A549 (cell line): Measurements from ENCODE around the gene HMG20A. TPM values are rescaled to one million over a fixed set of nuclear protein-coding genes. Genes with fewer than 3 reads are reported as not detected.

Experiments
- ATAC-seq, 2 experiments: fragments of 200-7000 bp in 1 of 2; fragments of >200 bp in 1 of 2; cut with Nextera tagmentation in 1 of 2; cut with Tn5 transposase in 1 of 2; 3 replicates each; pipeline versions ENCODE4 v1.8.0 to v1.9.1; 2018 to 2020; ENCODE audit warnings: mild to moderate bottlenecking in 1 of 2, moderate library complexity in 1 of 2
- CTCF ChIA-PET: fragments of 300-600 bp; sonication (Branson Sonifier 250); formaldehyde crosslinking; extraction: SDS; loops from one replicate; lab custom pipeline; 2021; ENCODE audit warnings: antibody characterized with exemption, inconsistent platforms; lab: Yijun Ruan, JAX
- POLR2A ChIA-PET: fragments of 350-600 bp; formaldehyde crosslinking; extraction: SDS; loops from one replicate; lab custom pipeline; 2021; ENCODE audit warnings: antibody characterized with exemption, inconsistent platforms; lab: Yijun Ruan, JAX
- DNase-seq, 2 experiments: peaks; one replicate each; pipeline versions ENCODE4 v3.0.0 to v3.0.0-alpha.2; 2011 to 2016; ENCODE audit warnings: low read depth in 1 of 2, low spot score in 1 of 2
- FAIRE-seq: peaks from 2 replicates; lab custom pipeline; 2011; peaks lifted over from hg19 to GRCh38; lab: Jason Lieb, UNC
- H3K27ac ChIP-seq, 2 experiments: fragments of >200 bp; sonication (Bioruptor Twin); formaldehyde crosslinking; 3 replicates each; pipeline ENCODE4 v1.5.1; 2016 to 2017
- H3K4me1 ChIP-seq: fragments of >200 bp; sonication (Bioruptor Twin); formaldehyde crosslinking; 3 replicates; pipeline ENCODE4 v1.6.1; 2016
- H3K4me2 ChIP-seq: fragments of >200 bp; sonication (Bioruptor Twin); formaldehyde crosslinking; 3 replicates; pipeline ENCODE4 v1.6.1; 2016
- H3K4me3 ChIP-seq: fragments of >200 bp; sonication (Bioruptor Twin); formaldehyde crosslinking; 3 replicates; pipeline ENCODE4 v1.5.1; 2016
- H3K9me3 ChIP-seq: fragments of >200 bp; sonication (Bioruptor Twin); formaldehyde crosslinking; 3 replicates; pipeline ENCODE4 v1.6.1; 2016
- ATOH8 ChIP-seq: fragments of 250-450 bp; sonication (Bioruptor Pico); IDR thresholded peaks from 2 replicates; pipeline ENCODE4 v1.5.0; 2020; ENCODE audit warnings: low read depth, mild to moderate bottlenecking, moderate library complexity
- CBX8 ChIP-seq: fragments of 200-600 bp; sonication (generic); IDR thresholded peaks from 2 replicates; pipeline ENCODE4 v1.6.1; 2016
- CHD2 ChIP-seq: fragments of 150-350 bp; IDR thresholded peaks from 2 replicates; pipeline ENCODE4 v1.6.1; 2014; ENCODE audit warnings: low read length; ENCODE audit not compliant: partially characterized antibody
- EP300 ChIP-seq, 2 experiments: fragments of >200 bp; sonication (Bioruptor Twin); formaldehyde crosslinking; IDR thresholded peaks; 2 replicates in 1 of 2; 3 replicates in 1 of 2; pipeline ENCODE4 v1.6.1; 2016 to 2017
- HOXB13 ChIP-seq: fragments of 250-450 bp; sonication (Bioruptor Pico); IDR thresholded peaks from 2 replicates; pipeline ENCODE4 v1.5.0; 2020; ENCODE audit warnings: low read depth, mild to moderate bottlenecking, moderate library complexity
- KDM1A ChIP-seq: fragments of 200-600 bp; sonication (generic); IDR thresholded peaks from 2 replicates; pipeline ENCODE4 v1.6.1; 2016; ENCODE audit warnings: low read depth, mild to moderate bottlenecking
- MAZ ChIP-seq: fragments of 150-350 bp; IDR thresholded peaks from 2 replicates; pipeline ENCODE4 v1.6.1; 2014; ENCODE audit warnings: antibody characterized with exemption, low read depth, low read length, borderline replicate concordance
- MYC ChIP-seq: IDR thresholded peaks from 2 replicates; pipeline ENCODE4 v1.6.1; 2012; ENCODE audit warnings: mild to moderate bottlenecking, inconsistent platforms, low read length, improper control_type of control experiment, borderline replicate concordance
- NFE2L2 ChIP-seq: fragments of 150-350 bp; conservative IDR thresholded peaks from 2 replicates; pipeline ENCODE4 v1.6.1; 2014; ENCODE audit warnings: low read length
- NPAS2 ChIP-seq: fragments of 250-450 bp; sonication (Bioruptor Pico); IDR thresholded peaks from 2 replicates; pipeline ENCODE4 v1.8.0; 2022; ENCODE audit warnings: mild to moderate bottlenecking, moderate library complexity, borderline replicate concordance
- PHF8 ChIP-seq: fragments of 200-600 bp; sonication (generic); IDR thresholded peaks from 2 replicates; pipeline ENCODE4 v1.6.1; 2016; ENCODE audit warnings: low read depth, mild to moderate bottlenecking, antibody characterized with exemption, moderate library complexity, borderline replicate concordance
- POLR2A ChIP-seq: IDR thresholded peaks from 2 replicates; pipeline ENCODE4 v1.6.1; 2012; ENCODE audit warnings: mild to moderate bottlenecking, low read length
- RAD21 ChIP-seq, 2 experiments: fragments of >200 bp in 1 of 2; sonication (Bioruptor Twin) in 1 of 2; formaldehyde crosslinking in 1 of 2; IDR thresholded peaks in 1 of 2; conservative IDR thresholded peaks in 1 of 2; 2 replicates in 1 of 2; 3 replicates in 1 of 2; pipeline ENCODE4 v1.6.1; 2012 to 2018; ENCODE audit warnings: inconsistent platforms in 1 of 2
- RARB ChIP-seq: fragments of 250-450 bp; sonication (Bioruptor Pico); IDR thresholded peaks from 2 replicates; pipeline ENCODE4 v1.8.0; 2021; ENCODE audit warnings: mild to moderate bottlenecking, moderate library complexity
- TFCP2L1 ChIP-seq: fragments of 250-450 bp; sonication (Bioruptor Pico); IDR thresholded peaks from 2 replicates; pipeline ENCODE4 v1.5.0; 2021; ENCODE audit warnings: mild to moderate bottlenecking
- ZFP36 ChIP-seq: fragments of 450-650 bp; IDR thresholded peaks from 2 replicates; pipeline ENCODE4 v1.6.1; 2014; ENCODE audit warnings: borderline replicate concordance; ENCODE audit not compliant: partially characterized antibody
- WGBS: methylation state at CpG from one replicate; pipeline ENCODE4 v1.1.6; 2017; ENCODE audit errors: missing lambda C conversion rate; 5-methylcytosine and 5-hydroxymethylcytosine counted together
- polyA plus RNA-seq, 4 experiments: library from polyadenylated mRNA; depleted of rRNA in 3 of 4; stranded (reverse); fragments of >200 nt; fragmentation: RNase III in 1 of 4; extraction: RNeasy Plus Mini Kit Qiagen cat#74134 plus additional on column Dnase treatment in 1 of 4; gene quantifications; 2 replicates in 3 of 4; 3 replicates in 1 of 4; pipeline ENCODE4 v1.2.3, GENCODE V29; 2011 to 2017
- TF ChIP-seq, protein P1 (sequence below): fragments of 200-600 bp; sonication (generic); IDR thresholded peaks from 2 replicates; pipeline ENCODE4 v1.6.1; 2016; ENCODE audit warnings: antibody characterized with exemption, mild to moderate bottlenecking, moderate library complexity
- TF ChIP-seq, protein P2 (sequence below): fragments of 250-450 bp; sonication (Bioruptor Pico); IDR thresholded peaks from 2 replicates; pipeline ENCODE4 v1.5.0; 2021; ENCODE audit warnings: mild to moderate bottlenecking, moderate library complexity, borderline replicate concordance
- TF ChIP-seq, protein P3 (sequence below): fragments of >200 bp; sonication (Bioruptor Twin); formaldehyde crosslinking; IDR thresholded peaks from 3 replicates; pipeline ENCODE4 v1.5.1; 2016

The HMG20A gene
- polyA plus RNA-seq, 2 of the 4 experiments (the other 2 are of a cell fraction), result 29.5 to 85.1 TPM

DNA sequence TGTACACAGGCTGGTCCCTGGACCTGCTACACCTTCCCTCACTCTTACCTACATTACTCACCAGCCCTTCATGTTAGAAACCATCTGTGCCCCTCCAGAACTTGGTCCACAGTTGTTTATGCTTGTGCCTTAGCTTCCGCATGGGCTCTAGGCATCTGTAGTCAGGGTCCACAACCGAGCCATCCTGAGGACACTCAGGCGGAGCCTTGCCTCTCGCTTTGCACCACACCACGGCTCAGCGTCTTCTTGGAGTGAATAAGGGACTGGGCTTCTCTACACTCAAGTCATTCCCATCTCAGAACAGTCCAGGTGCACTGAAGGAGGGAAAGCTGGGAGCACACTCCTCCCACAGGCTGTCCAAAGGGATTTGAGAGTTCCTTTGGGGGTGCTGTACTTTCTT lies 97.8 kb downstream of the HMG20A start:
- Histone ChIP-seq H3K4me3 (no peak overlapping the region), H3K27ac (no peak overlapping the region), H3K9me3 (no peaks in the 10 kb centered on the region)
- DNase-seq, result no peak
- CTCF ChIA-PET, result interaction anchor here (0.6 to 1.7 kb wide), 5 partner anchors 22 to 1370 kb away, joined by 3 to 7 read pairs (median 4); no protein-coding TSS in a partner anchor
- 70% methylated on average over 6 of the region's 6 CpGs for WGBS
- ATAC-seq, result no peak
- POLR2A ChIA-PET, result no interaction called here
- TF ChIP-seq ZFP36, result no peak
- no peak for TF ChIP-seq HOXB13
- no peak for TF ChIP-seq KDM1A
- no peak for TF ChIP-seq ATOH8 (CRISPR knock-in tag)
- no peak for TF ChIP-seq POLR2A
- TF ChIP-seq, protein P1, sequence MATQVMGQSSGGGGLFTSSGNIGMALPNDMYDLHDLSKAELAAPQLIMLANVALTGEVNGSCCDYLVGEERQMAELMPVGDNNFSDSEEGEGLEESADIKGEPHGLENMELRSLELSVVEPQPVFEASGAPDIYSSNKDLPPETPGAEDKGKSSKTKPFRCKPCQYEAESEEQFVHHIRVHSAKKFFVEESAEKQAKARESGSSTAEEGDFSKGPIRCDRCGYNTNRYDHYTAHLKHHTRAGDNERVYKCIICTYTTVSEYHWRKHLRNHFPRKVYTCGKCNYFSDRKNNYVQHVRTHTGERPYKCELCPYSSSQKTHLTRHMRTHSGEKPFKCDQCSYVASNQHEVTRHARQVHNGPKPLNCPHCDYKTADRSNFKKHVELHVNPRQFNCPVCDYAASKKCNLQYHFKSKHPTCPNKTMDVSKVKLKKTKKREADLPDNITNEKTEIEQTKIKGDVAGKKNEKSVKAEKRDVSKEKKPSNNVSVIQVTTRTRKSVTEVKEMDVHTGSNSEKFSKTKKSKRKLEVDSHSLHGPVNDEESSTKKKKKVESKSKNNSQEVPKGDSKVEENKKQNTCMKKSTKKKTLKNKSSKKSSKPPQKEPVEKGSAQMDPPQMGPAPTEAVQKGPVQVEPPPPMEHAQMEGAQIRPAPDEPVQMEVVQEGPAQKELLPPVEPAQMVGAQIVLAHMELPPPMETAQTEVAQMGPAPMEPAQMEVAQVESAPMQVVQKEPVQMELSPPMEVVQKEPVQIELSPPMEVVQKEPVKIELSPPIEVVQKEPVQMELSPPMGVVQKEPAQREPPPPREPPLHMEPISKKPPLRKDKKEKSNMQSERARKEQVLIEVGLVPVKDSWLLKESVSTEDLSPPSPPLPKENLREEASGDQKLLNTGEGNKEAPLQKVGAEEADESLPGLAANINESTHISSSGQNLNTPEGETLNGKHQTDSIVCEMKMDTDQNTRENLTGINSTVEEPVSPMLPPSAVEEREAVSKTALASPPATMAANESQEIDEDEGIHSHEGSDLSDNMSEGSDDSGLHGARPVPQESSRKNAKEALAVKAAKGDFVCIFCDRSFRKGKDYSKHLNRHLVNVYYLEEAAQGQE, result no peak
- TF ChIP-seq TFCP2L1, result no peak
- TF ChIP-seq EP300 (IDR thresholded peaks at IDR 0.05), result no peak
- TF ChIP-seq CBX8, result no peak
- no peak for TF ChIP-seq NFE2L2
- TF ChIP-seq NPAS2, result no peak
- TF ChIP-seq RARB (CRISPR knock-in tag), result no peak
- no peak for TF ChIP-seq RAD21 (conservative IDR thresholded peaks at IDR 0.05 in 1 of 2, IDR thresholded peaks at IDR 0.05 in 1 of 2)
- TF ChIP-seq, protein P2, sequence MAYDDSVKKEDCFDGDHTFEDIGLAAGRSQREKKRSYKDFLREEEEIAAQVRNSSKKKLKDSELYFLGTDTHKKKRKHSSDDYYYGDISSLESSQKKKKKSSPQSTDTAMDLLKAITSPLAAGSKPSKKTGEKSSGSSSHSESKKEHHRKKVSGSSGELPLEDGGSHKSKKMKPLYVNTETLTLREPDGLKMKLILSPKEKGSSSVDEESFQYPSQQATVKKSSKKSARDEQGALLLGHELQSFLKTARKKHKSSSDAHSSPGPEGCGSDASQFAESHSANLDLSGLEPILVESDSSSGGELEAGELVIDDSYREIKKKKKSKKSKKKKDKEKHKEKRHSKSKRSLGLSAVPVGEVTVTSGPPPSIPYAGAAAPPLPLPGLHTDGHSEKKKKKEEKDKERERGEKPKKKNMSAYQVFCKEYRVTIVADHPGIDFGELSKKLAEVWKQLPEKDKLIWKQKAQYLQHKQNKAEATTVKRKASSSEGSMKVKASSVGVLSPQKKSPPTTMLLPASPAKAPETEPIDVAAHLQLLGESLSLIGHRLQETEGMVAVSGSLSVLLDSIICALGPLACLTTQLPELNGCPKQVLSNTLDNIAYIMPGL (CRISPR knock-in tag), result no peak
- TF ChIP-seq, protein P3, sequence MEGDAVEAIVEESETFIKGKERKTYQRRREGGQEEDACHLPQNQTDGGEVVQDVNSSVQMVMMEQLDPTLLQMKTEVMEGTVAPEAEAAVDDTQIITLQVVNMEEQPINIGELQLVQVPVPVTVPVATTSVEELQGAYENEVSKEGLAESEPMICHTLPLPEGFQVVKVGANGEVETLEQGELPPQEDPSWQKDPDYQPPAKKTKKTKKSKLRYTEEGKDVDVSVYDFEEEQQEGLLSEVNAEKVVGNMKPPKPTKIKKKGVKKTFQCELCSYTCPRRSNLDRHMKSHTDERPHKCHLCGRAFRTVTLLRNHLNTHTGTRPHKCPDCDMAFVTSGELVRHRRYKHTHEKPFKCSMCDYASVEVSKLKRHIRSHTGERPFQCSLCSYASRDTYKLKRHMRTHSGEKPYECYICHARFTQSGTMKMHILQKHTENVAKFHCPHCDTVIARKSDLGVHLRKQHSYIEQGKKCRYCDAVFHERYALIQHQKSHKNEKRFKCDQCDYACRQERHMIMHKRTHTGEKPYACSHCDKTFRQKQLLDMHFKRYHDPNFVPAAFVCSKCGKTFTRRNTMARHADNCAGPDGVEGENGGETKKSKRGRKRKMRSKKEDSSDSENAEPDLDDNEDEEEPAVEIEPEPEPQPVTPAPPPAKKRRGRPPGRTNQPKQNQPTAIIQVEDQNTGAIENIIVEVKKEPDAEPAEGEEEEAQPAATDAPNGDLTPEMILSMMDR, result no peak
- TF ChIP-seq CHD2, result no peak
- no peak for TF ChIP-seq PHF8
- TF ChIP-seq MYC, result no peak
- no peak for TF ChIP-seq MAZ
- TF ChIP-seq, all 56 proteins: peak for 0
- H3K4me2 ChIP-seq, result no peak overlapping the region
- H3K4me1 ChIP-seq, result no peaks in the 10 kb centered on the region
- no peak for FAIRE-seq
